ENCODE data around the gene BICDL2.

- TF ChIP-seq CTCF (conservative IDR thresholded peaks at IDR 0.05; ENCODE audit: low read length), result no peak
- no peak for TF ChIP-seq EZH2phosphoT487 (IDR thresholded peaks at IDR 0.05; ENCODE audit: borderline replicate concordance)
Measured at GRCh38 chr16:3070608-3071111, 33.9 kb upstream of the BICDL2 start.

Measured in Loucy (cell line).